GM19455 (cell line): Measurements from ENCODE around the gene SLC2A8.

Experiments
- ATAC-seq: cut with Tn5 transposase; IDR thresholded peaks from one replicate; pipeline ENCODE4 v1.9.1; 2021; ENCODE audit not compliant: unreplicated experiment

SLC2A8 gene

GRCh38 chr9:127380479-127380878 lies 16.5 kb upstream of the SLC2A8 start:
- ATAC-seq = no peak

- ATAC-seq = no peak
Measured at GRCh38 chr9:127382541-127382940, 14.4 kb upstream of the SLC2A8 start.

- no peak for ATAC-seq
Measured at GRCh38 chr9:127384016-127384730, 12.8 kb upstream of the SLC2A8 start.

- ATAC-seq = no peak
Measured at GRCh38 chr9:127384901-127385300, 12.1 kb upstream of the SLC2A8 start.

GRCh38 chr9:127386249-127386648 lies 10.7 kb upstream of the SLC2A8 start:
- ATAC-seq = no peak

GRCh38 chr9:127386981-127387380 lies 10.0 kb upstream of the SLC2A8 start:
- no peak for ATAC-seq

- no peak for ATAC-seq
Measured at GRCh38 chr9:127388037-127388855, 8.7 kb upstream of the SLC2A8 start.

- ATAC-seq = no peak
Measured at GRCh38 chr9:127388856-127389238, 8.1 kb upstream of the SLC2A8 start.

- ATAC-seq = no peak
Measured at GRCh38 chr9:127389381-127390247, 7.4 kb upstream of the SLC2A8 start.

- ATAC-seq = no peak
Measured at GRCh38 chr9:127390248-127390545, 6.8 kb upstream of the SLC2A8 start.

- no peak for ATAC-seq
Measured at GRCh38 chr9:127390563-127390962, 6.4 kb upstream of the SLC2A8 start.

- ATAC-seq = no peak
Measured at GRCh38 chr9:127392166-127392565, 4.8 kb upstream of the SLC2A8 start.

- no peak for ATAC-seq
Measured at GRCh38 chr9:127392976-127393375, 4.0 kb upstream of the SLC2A8 start.

- ATAC-seq = no peak
Measured at GRCh38 chr9:127393645-127394044, 3.3 kb upstream of the SLC2A8 start.

- ATAC-seq = no peak
Measured at GRCh38 chr9:127395497-127396252, 1.3 kb upstream of the SLC2A8 start.

- ATAC-seq = no peak
Measured at GRCh38 chr9:127396253-127396807, 639 bp upstream of the SLC2A8 start.

GRCh38 chr9:127397646-127398274 lies 791 bp downstream of the SLC2A8 start:
- ATAC-seq = no peak

GRCh38 chr9:127398275-127398647 lies 1.3 kb downstream of the SLC2A8 start:
- no peak for ATAC-seq

- no peak for ATAC-seq
Measured at GRCh38 chr9:127398715-127399400, 1.9 kb downstream of the SLC2A8 start.
